HG03159 (cell line): ENCODE data around the gene SLC6A6.

Source experiments
- ATAC-seq: cut with Tn5 transposase; IDR thresholded peaks from one replicate; pipeline ENCODE4 v1.9.1; 2021; ENCODE audit warnings: mild to moderate bottlenecking, moderate library complexity; ENCODE audit not compliant: unreplicated experiment

The SLC6A6 gene

DNA sequence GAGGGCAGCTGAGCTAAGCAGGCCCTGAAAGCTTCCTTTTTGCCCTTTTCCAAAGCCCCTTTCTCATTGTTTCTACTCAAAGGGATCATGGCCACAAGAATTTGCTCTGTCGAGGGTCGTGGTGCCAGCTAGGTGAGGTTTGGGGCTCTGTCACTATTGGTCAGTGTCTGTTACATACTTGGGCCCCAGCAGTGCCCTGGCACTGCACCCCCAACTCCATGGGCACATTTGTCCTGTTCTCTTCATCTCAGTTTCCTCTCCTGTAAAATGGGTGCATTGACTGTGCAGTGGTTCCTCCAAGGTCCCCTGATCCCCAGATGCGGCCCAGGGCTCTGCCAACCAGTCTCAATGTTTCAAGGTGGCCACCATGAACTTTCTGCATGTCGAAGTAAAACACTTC is 62.1 kb downstream of the SLC6A6 start:
- no peak for ATAC-seq

DNA sequence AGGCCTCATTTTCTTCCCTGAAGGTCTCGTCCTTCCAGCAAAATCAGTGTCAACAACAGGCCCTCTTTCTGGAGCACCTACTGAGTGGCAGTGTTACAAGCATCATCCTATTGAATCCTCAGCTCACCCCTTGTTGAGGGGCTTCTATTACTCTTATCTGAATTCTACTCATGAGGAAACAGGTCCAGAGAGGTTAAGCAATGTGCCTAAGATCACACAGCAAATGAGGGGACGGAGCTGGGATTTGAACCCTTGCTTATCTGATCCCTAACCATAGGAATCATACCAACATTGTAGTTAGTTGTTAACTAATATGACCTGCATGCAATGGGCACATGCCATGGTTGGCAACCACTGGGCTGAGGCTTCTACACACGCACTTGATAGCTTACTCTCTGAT is 63.0 kb downstream of the SLC6A6 start:
- no peak for ATAC-seq

DNA sequence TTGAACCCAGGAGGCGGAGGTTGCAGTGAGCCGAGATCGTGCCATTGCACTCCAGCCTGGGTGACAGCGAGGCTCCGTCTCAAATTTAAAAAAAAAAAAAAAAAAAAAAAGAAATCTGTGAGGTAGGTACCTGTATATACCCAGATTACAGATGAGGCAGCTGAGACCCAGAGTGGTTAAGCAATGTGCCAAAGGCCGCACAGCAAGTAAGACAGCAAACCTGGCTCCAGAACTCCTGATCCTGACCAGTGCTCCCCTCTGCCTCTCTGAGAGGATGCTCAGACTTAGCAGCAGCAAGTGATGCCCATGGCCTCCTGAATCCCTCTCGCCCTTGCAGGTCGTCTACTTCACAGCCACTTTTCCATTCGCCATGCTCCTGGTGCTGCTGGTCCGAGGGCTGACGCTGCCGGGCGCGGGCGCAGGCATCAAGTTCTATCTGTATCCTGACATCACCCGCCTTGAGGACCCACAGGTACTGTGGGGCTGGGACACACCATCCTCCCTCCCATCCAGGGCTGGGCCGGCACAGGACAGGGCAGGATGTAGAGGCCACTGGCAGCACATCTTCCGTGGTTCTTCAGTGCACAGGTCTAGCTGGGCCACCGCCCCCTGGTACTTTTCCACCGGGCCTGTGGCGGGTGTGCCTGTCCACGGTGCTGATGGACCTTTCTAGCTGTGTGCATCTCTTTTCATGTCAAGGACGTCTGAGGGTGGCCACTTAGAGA is 63.9 kb downstream of the SLC6A6 start:
- ATAC-seq, result no peak

DNA sequence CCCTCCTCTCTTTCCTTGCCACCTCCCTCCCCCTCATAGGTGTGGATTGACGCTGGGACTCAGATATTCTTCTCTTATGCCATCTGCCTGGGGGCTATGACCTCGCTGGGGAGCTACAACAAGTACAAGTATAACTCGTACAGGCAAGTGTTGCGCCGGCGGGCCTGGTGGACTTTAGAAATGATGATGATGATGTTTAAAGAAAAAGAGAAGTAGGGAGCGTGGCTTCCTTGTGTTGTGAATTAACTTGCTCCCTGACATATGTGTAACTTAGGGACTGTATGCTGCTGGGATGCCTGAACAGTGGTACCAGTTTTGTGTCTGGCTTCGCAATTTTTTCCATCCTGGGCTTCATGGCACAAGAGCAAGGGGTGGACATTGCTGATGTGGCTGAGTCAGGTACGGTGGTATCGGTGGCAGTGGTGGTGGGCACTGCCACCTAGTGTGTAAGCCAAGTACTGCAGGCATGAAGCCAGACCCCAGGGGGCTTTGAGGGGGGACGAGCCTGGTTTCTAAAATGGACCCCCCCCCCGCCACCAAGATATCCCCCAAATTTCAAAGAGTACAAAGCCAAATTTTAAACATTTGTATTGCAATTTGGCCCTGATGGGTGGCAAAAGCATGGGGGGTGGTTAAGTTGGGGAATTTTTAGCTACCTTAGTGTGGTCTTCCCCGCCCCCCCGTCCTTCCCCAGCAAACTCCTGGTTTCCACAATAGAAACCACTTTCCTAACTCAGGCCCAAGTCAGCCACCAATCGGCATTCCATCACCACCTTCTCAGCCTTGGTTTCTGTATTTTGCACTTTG is 65.6 kb downstream of the SLC6A6 start:
- no peak for ATAC-seq

DNA sequence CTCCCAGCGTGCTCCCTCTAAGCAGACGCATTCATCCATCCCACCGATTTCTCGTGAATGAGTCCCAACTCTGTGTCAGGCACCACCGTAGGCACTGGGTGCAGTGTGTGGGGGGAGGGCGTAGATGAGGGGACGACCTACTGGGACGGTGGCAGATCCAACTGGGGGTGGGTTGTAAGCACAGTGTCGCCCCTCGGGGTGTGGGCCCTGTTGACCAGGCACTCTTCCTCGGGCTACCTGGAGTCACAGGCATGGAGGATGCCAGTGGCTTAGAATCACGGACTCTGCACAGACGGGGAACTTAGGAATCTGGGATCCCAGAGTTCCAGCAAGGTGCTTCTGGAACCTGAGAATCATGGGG is 66.2 kb downstream of the SLC6A6 start:
- ATAC-seq, result no peak

DNA sequence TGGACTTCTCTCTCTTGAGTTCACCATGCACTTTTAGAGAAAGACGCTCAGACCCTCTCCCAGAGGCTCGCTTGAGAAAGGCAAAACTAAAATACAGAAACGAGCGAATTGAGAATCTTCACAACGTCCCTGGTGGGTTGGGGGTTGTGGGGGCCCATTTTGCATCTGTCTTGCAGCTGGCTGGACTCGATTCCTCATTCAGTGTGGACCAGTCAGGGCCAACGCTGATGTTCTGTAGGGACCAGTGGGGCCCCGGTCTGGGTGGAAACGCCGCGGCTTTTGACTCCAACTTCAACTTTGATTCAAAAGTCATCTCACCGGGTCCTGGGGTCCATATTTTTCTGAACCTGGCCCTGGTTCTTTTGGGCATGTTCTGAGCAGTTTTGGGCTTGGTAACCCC is 68.1 kb downstream of the SLC6A6 start:
- ATAC-seq, result no peak

DNA sequence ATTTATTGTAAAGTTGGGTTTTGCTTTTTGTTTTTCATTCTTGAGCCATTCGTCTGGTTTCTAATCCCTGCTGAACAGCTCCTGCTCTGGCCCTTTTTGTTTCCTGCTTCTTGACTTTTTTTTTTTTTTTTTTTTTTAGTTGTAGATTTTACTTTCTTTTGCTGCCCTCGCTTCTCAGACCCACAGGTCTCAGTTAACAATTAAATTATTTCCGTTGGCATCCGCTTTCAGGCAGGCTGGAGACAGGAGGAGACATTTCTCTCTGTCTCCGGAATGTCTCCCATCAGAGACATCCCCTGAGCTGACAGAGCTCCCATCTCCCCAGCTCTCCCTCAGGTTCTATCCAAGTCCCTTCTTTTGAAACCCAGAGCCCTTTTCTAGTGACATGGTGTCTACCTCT is 68.6 kb downstream of the SLC6A6 start:
- ATAC-seq, result no peak

DNA sequence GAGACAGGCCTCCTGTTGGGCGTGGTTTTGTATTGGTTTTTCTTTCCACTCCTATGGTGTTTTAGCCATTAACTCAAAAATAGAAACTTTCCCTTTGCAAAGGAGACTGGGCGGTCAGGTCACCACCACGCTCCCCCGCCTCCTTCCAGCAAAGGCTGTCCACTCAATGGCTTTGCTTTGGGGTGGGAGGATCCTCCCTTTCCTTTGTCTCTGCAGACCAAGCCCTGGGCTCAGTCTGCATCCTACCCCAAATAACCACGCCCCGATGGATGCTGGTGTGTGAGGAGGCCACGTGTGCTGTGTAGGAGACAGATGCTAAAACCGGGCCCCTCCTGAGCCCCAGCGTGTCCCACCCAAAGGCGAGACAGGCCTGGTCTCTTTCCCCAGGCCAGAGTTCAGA is 69.3 kb downstream of the SLC6A6 start:
- ATAC-seq, result no peak

DNA sequence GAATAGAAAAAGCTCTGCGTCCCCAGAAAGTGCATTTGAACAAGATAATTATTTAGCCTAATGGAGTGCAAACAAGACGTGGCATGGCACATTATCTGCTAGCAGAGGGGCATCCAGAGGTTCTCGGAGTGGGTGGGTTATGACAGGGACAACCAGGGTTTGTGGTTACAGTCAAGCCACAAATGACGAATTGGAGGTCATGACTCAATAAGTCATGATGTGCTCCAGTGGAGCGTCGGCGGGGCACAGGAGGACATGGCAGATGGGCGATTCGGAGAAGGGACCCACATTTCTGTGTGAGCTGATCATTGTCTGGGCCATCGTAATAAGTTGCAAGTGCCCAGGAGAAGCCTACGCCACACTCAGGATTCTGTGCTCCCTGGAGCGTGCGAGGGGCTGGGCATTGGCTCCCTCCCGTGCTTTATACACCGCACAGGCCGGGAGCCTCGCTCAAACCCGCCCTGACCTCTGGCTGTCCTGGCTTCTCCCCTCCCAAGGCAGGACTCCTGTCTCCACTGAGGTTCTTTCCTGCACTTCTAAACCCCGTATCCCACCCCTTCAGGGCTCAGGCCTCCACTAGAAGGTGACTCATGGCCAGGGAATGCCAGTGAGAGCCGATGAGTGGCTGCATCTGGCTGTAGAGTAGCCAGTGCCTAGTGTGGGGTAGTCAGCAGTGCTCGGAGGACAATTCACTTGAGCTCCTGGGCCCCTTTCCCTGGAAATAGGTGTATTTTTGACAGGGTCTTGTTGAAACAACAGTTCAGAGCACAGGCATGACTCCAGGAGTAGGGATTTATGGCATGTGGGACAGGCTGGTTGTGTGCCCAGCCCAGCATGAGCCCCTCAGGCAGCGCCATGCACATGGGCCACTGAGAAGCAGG is 70.3 kb downstream of the SLC6A6 start:
- ATAC-seq, result no peak

DNA sequence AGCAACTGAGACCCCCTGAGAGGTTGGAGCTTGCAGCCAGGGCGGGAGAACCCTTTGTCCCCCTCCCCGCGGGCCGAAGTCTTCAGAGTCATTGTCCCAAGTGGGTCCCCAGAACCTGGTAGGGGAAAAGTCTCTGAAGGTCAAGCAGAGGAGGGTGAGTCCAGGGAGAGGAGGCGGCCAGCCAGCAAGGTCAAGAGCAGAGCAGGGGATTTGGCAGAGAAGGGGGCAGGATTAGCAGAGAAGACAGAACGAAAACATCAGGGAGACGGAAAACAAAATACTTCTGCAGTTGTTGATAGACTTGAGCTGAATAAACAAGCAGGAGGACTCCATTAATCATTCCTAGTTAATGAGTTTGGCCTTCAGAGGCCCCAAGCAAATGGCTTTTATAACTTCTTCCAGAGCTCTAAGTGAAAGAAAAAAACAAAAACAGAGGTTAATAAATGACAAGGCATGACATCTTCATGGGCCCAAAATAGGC is 71.0 kb downstream of the SLC6A6 start:
- no peak for ATAC-seq

DNA sequence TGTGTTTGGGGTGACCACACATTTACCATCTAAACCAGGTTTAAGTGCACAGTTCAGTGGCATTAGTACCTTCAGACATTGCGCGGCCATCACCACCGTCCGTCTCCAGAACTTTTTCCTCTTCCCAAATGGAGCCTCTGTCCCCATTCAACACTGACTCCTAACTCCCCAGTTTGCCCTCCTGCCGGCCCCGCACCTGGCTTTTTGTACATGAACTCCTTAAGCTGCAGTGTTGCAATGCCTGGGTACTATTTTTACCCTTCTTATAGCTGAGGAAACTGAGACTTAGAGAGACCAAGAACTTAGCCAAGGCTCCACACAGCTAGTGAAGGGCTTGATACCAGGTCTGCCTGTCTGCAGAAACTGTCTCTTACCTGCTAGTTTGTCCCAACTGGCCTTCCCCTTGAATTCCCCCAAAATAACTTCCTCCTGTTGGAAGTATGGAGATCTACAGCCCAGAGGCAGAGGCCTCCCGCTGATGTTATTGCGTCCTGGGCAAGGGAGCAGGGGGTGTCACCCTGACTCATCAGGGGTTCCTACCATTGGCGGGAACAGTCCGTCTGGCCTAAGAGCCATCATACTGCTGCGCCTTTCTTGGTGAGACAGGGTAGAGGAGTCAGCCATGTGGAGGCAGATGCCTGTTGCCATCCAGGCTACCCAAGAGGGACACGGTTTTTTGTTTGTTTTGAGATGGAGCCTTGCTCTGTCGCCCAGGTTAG is 72.1 kb downstream of the SLC6A6 start:
- no peak for ATAC-seq

DNA sequence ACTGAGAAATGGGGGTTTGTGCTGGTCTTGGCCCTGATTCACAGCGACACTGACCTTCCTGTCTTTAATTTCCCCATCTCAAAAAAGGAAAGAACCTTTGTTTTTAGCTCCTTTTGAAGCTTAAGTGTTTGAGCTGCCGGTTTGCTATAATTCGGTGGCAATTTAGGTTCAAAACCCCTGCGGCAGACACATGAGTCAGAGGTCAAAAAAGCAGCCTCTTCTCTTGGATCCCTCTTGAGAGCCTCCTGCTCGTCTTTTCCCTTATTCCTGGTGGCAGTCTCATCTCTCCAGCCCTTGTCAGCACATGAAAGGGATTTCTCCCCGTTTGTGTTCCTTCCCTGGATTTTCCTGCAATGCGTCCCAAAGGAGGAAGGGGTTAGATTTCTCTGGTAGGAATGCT is 73.2 kb downstream of the SLC6A6 start:
- ATAC-seq, result no peak

DNA sequence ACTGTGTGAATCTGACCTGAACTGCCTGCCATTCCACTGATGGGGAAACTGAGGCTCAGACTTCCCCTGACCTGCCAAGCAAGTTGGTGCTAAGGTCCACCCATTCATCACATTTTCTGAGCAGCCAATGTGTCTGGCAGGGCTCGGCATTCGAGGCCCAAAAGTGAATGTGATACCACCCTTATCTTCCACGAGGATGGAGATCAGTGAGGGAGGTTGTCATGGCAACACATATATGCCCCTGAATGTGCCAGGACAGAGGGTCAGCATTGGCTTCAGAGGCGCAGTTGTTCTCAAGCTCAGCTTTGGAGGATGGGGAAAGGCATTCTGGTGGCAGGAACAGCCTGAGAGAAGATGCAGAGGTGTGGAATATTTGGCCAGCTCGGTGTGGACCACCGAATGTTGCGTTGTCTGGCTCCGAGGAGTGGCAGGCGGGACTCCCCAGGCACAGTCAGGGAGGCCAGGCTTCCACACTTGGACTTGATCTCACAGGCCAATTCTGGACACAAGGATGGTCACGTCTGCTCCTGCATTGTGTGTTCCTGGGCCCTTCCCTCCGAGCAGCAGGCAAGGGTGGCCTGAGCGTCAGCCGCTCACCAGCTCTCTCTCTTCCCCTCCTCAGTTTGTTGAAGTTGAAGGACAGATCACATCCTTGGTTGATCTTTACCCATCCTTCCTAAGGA is 74.3 kb downstream of the SLC6A6 start:
- no peak for ATAC-seq

DNA sequence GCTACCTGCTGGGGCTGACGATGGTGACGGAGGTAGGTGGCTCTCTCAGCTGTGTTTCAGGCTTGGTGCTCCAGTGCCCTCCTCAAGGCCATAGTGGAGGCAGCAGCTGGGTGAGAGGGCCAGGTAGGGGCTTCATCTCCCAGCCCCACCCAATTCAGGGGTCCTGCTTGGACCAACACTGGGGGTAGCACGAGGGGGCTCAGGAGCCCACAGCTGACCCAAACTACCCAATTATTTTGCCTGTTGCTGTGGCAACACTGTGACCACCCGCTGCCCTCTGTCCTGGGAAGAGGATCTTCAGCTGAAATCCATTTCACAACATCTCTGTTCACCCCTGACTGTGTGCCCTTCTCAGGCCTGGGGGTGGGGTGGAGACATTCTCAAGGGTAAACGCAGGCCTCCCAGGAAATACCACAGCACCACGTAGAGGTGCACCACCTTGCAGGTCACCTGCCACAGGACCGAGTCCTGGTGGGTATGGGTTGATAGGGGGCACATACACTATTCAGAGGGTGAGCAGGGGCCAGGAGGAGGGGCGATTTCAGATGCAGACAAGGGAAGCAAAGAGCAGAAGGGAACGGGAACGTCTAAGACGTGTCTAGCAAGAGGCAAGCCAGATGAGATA is 75.0 kb downstream of the SLC6A6 start:
- no peak for ATAC-seq

DNA sequence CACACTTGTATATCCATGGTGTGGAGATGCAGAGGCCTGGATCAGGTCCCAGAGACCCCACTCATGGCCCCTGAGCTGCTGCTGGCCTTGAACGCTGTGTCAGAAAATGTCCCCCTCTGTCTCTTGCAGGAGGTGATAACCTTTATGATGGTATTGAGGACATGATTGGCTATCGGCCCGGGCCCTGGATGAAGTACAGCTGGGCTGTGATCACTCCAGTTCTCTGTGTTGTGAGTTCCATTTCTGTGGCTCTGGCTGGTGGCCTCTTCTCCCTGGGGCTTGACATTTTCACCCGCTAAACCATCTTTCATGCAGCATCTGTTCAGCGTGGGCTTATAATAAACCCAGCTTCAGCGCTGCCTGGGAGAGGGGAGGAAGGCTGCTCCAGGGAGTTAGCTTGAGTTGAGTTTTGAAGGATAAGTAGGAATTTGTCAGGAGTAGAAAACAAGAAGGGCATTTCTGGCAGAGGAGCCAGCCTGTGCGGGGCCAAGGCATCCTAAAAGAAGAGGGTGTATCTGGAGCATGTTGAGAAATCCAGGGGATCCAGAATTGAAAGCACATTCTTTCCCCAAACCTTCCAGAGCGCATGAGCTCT is 76.6 kb downstream of the SLC6A6 start:
- no peak for ATAC-seq

DNA sequence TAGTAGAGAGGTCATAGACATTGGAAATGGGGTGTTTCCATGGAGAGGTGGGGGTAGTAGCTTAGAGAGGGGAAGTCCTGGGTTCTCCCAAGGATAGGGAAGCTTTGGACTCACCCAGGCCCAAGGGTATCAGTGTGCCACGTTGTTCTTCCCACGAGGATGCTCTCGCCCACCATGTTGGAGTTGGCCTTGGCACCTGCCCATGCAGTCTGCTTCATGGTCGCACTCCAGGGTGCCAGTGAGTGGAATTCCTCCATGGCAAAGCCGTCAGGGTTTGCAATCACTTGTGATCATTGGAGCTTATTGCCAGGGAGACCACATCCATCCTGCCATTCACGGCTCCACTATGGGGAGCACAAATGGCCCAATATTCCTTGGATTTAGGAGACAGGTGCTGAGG is 77.2 kb downstream of the SLC6A6 start:
- ATAC-seq, result no peak

DNA sequence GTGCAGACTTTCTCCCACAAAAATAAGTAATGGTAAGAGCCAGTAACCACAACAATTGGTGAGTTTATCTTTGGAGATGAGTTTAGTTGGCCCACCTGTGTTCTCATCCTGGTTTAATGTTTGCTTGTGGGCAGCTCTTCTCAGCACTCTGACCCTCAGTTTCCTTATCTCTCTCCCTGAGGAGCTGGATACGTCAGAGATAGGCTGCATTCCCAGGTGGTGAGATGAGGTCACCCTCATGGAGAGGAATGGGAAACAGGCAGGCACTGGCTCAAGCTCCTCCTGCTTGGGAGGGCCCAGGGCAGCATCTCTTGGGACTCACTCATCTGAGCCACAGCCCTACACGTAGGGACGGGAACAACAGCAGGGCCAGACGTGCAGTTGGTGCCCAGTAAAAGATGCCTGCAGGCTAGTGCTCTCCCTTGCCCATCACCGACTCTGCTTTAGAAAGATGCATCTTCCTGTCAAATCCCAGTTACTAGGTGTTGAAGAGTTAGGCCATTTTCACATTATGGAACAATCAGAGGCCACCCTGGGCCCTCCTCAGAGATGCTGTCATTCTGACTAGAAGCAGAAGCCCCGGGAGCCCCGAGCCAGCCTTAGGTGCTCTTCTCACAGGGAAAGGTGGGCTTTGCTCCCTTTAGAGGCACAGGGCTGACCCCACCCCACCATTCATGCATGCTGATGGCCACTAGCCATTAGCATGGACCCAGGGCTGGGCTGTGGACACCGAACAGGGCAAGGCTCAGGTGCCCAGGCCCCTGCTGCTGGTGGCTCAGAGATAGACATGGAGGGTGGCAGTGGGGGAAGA is 78.0 kb downstream of the SLC6A6 start:
- ATAC-seq, result no peak

DNA sequence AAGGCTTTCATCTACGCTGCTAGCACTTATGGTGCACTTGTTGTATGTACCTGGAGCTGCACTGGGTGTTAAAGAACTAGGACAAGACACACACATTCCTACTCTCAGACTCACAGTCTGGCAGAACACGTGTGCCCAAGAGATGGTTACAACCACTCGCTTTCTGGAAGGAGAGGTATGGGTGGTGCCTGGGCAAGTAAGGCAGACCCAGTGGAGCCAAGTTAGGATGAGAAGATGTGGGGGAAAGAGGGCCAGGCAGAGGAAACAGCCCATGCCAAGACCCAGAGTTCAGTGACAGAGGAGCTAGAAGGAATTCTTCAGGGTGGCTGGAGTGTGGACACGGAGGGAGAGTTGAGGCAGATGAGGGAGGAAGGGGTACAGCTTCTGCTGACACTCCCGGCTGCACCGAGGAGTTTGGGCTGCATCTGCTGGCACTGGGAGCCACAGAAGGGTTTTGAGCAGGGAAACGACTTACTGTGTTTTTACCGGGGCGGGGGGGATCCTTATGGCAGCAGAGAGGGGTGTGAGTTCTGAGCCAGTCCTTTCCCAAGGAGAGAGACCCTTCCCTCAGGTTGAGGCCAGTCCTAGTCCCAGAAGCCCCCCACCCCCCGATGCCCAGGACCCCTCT is 78.7 kb downstream of the SLC6A6 start:
- ATAC-seq, result no peak
